GM12878 (cell line): ENCODE measurements around the gene CCBE1. TPM values are rescaled to one million over a fixed set of nuclear protein-coding genes. Genes with fewer than 3 reads are reported as not detected.

Experiments used
- ATAC-seq: fragments of 200-7000 bp; cut with Tn5 transposase; 3 replicates; pipeline ENCODE4 v1.9.1; 2020; ENCODE audit warnings: mild to moderate bottlenecking, moderate library complexity
- BruUV-seq: library from RNA; stranded (reverse); fragments of 400-500 nt; replicated peaks from 2 replicates; lab custom pipeline; 2021; lab: Mats Ljungman, UMichigan
- CTCF ChIA-PET: fragments of 300-600 bp; sonication (Branson Sonifier 250); formaldehyde crosslinking; extraction: SDS; loops from one replicate; lab custom pipeline; 2021; ENCODE audit warnings: inconsistent platforms; lab: Yijun Ruan, JAX
- POLR2A ChIA-PET: fragments of 350-600 bp; formaldehyde crosslinking; extraction: SDS; loops from one replicate; lab custom pipeline; 2021; ENCODE audit warnings: inconsistent platforms; lab: Charles Lee
- RAD21 ChIA-PET: fragments of 300-600 bp; sonication (Branson Sonifier 250); formaldehyde crosslinking; loops from one replicate; lab custom pipeline; 2023; ENCODE audit warnings: antibody characterized with exemption; ENCODE audit not compliant: unreplicated experiment; lab: Charles Lee
- SMC1A ChIA-PET: fragments of 300-600 bp; sonication (Branson Sonifier 250); formaldehyde crosslinking; loops from one replicate; lab custom pipeline; 2023; ENCODE audit not compliant: unreplicated experiment, uncharacterized antibody; lab: Charles Lee
- DNase-seq: peaks from one replicate; pipeline ENCODE4 v3.0.0-alpha.2; 2011; ENCODE audit warnings: low read depth, low spot score
- FAIRE-seq: peaks from 3 replicates; lab custom pipeline; 2011; peaks lifted over from hg19 to GRCh38; lab: Jason Lieb, UNC
- H2AFZ ChIP-seq: 2 replicates; pipeline ENCODE4 v1.6.0; 2011; ENCODE audit warnings: low read depth, low read length, control low read depth; ENCODE audit not compliant: control insufficient read depth
- H3K27ac ChIP-seq: 2 replicates; pipeline ENCODE4 v1.5.1; 2011; ENCODE audit warnings: control low read depth; ENCODE audit not compliant: control insufficient read depth, insufficient read depth
- H3K27me3 ChIP-seq, 2 experiments: replicated peaks in 1 of 2; 2 replicates each; pipeline versions ENCODE4 v1.6.0 to v1.6.1; 2011; ENCODE audit warnings: low read length in 1 of 2; ENCODE audit not compliant: control insufficient read depth in 2 of 2, insufficient read depth in 2 of 2
- H3K36me3 ChIP-seq, 2 experiments: 2 replicates each; pipeline ENCODE4 v1.5.1; 2011; ENCODE audit warnings: low read length in 1 of 2; ENCODE audit not compliant: control insufficient read depth in 2 of 2, insufficient read depth in 2 of 2
- H3K4me1 ChIP-seq: 2 replicates; pipeline ENCODE4 v1.6.1; 2011; ENCODE audit warnings: mild to moderate bottlenecking, low read length, moderate library complexity, mixed read lengths; ENCODE audit not compliant: control insufficient read depth, insufficient read depth
- H3K4me2 ChIP-seq: 2 replicates; pipeline ENCODE4 v1.6.0; 2011; ENCODE audit warnings: control low read depth; ENCODE audit not compliant: control insufficient read depth, insufficient read depth
- H3K4me3 ChIP-seq: fragments of 200-600 bp; sonication (generic); 2 replicates; pipeline ENCODE4 v1.5.1; 2016
- H3K79me2 ChIP-seq: 2 replicates; pipeline ENCODE4 v1.6.0; 2011; ENCODE audit warnings: low read length; ENCODE audit not compliant: control insufficient read depth, insufficient read depth
- H3K9ac ChIP-seq: 2 replicates; pipeline ENCODE4 v1.8.0; 2011; ENCODE audit warnings: low read length, control low read depth, mixed read lengths; ENCODE audit not compliant: control insufficient read depth, insufficient read depth
- H3K9me3 ChIP-seq: replicated peaks from 3 replicates; pipeline ENCODE4 v1.5.1; 2011; ENCODE audit warnings: mild to moderate bottlenecking, low read length; ENCODE audit not compliant: control insufficient read depth, insufficient read depth
- H4K20me1 ChIP-seq: 2 replicates; pipeline ENCODE4 v1.6.0; 2011; ENCODE audit not compliant: control insufficient read depth, insufficient read depth
- ATF7 ChIP-seq: fragments of 450-650 bp; IDR thresholded peaks from 2 replicates; pipeline ENCODE4 v1.6.1; 2016; ENCODE audit warnings: low read depth, mild to moderate bottlenecking
- CBX5 ChIP-seq: sonication (generic); IDR thresholded peaks from 2 replicates; pipeline ENCODE4 v1.6.1; 2016; ENCODE audit warnings: low read depth, moderate library complexity, mild to moderate bottlenecking, inconsistent platforms
- DPF2 ChIP-seq: fragments of 450-650 bp; IDR thresholded peaks from 2 replicates; pipeline ENCODE4 v1.6.1; 2017; ENCODE audit warnings: mild to moderate bottlenecking
- EP300 ChIP-seq, 2 experiments: fragments of 150-350 bp in 1 of 2; IDR thresholded peaks; 2 replicates each; pipeline ENCODE4 v1.6.1; 2011 to 2012; ENCODE audit warnings: low read depth in 2 of 2, low read length in 2 of 2, borderline replicate concordance in 1 of 2, improper control_type of control experiment in 1 of 2, inconsistent platforms in 1 of 2; ENCODE audit not compliant: control insufficient read depth in 1 of 2
- FOXK2 ChIP-seq: fragments of 450-650 bp; IDR thresholded peaks from 2 replicates; pipeline ENCODE4 v1.6.1; 2017; ENCODE audit warnings: mild to moderate bottlenecking, moderate library complexity
- HCFC1 ChIP-seq: fragments of 150-350 bp; IDR thresholded peaks from 2 replicates; pipeline ENCODE4 v1.6.1; 2014; ENCODE audit warnings: low read length
- JUNB ChIP-seq: IDR thresholded peaks from 2 replicates; pipeline ENCODE4 v1.6.1; 2016; ENCODE audit warnings: antibody characterized with exemption, mild to moderate bottlenecking
- KDM1A ChIP-seq: fragments of 200-600 bp; sonication (generic); IDR thresholded peaks from 2 replicates; pipeline ENCODE4 v1.6.1; 2016; ENCODE audit warnings: borderline replicate concordance
- MYC ChIP-seq: IDR thresholded peaks from 2 replicates; pipeline ENCODE4 v1.6.1; 2011; ENCODE audit warnings: mild to moderate bottlenecking, low read length, moderate library complexity, inconsistent platforms; ENCODE audit not compliant: insufficient read depth, insufficient replicate concordance, insufficient read length, severe bottlenecking
- RCOR1 ChIP-seq: conservative IDR thresholded peaks from 2 replicates; pipeline ENCODE4 v1.6.1; 2012; ENCODE audit warnings: low read depth, low read length, improper control_type of control experiment
- SIN3A ChIP-seq: IDR thresholded peaks from 2 replicates; pipeline ENCODE4 v1.6.1; 2012; ENCODE audit warnings: low read depth, low read length, improper control_type of control experiment
- SP1 ChIP-seq: IDR thresholded peaks from one replicate; pipeline ENCODE4 v1.6.1; 2011; ENCODE audit warnings: low read depth, low read length
- TARDBP ChIP-seq: IDR thresholded peaks from 2 replicates; pipeline ENCODE4 v1.6.1; 2016; ENCODE audit warnings: borderline replicate concordance
- ZBTB11 ChIP-seq: fragments of 450-650 bp; formaldehyde crosslinking; IDR thresholded peaks from 2 replicates; pipeline ENCODE4 v1.5.0; 2022; ENCODE audit warnings: mild to moderate bottlenecking, missing genetic modification characterization
- ZNF217 ChIP-seq: fragments of 450-650 bp; IDR thresholded peaks from 2 replicates; pipeline ENCODE4 v1.6.1; 2017; ENCODE audit warnings: antibody characterized with exemption, mild to moderate bottlenecking
- WGBS: methylation state at CpG from one replicate; pipeline ENCODE4 v1.1.6; 2016; ENCODE audit warnings: low lambda C conversion rate; ENCODE audit not compliant: insufficient replicate concordance, insufficient coverage; ENCODE audit errors: missing lambda C conversion rate; 5-methylcytosine and 5-hydroxymethylcytosine counted together
- in situ Hi-C: fragments of 300-500 bp; cut with MboI; formaldehyde crosslinking; loops from 9 replicates; pipeline ENCODE4 v1.14.3; 2018; ENCODE audit warnings: mixed read lengths
- intact Hi-C: fragments of 100-400 bp; cut with micrococcal nuclease; formaldehyde crosslinking; loops from one replicate; pipeline ENCODE4 v1.14.2; 2022; ENCODE audit not compliant: unreplicated experiment
- polyA plus RNA-seq, 11 experiments: library from polyadenylated mRNA; depleted of rRNA in 4 of 11; unstranded in 6 of 11; stranded (reverse) in 5 of 11; fragments of >200 nt; fragmentation: Nextera tagmentation in 4 of 11; fragmentation: Illumina TruSeq in 1 of 11; extraction: Ambion mirVana in 4 of 11; extraction: Trizol in 1 of 11; gene quantifications; 1 replicate in 1 of 11; 2 replicates in 10 of 11; pipeline versions ENCODE4 v1.2.1 to v1.2.3, GENCODE V29; 2011 to 2016; ENCODE audit warnings: inconsistent platforms in 2 of 11, missing spikeins in 2 of 11, low read depth in 1 of 11
- total RNA-seq, 4 experiments: library from RNA; depleted of rRNA in 3 of 4; stranded (reverse); fragments of >200 nt in 3 of 4; fragmentation: Illumina TruSeq in 1 of 4; extraction: Trizol in 1 of 4; gene quantifications; 2 replicates each; pipeline versions ENCODE4 v1.2.1 to v1.2.3, GENCODE V29; 2013 to 2021
- TF ChIP-seq, protein P1 (sequence below): fragments of 450-650 bp; IDR thresholded peaks from 2 replicates; pipeline ENCODE4 v1.6.1; 2016; ENCODE audit warnings: mild to moderate bottlenecking
- TF ChIP-seq, protein P2 (sequence below): fragments of 450-650 bp; IDR thresholded peaks from 2 replicates; pipeline ENCODE4 v1.6.1; 2014; ENCODE audit warnings: mild to moderate bottlenecking
- TF ChIP-seq, protein P3 (sequence below): IDR thresholded peaks from 2 replicates; pipeline ENCODE4 v1.6.1; 2012; ENCODE audit warnings: low read depth, low read length, improper control_type of control experiment

CCBE1 gene
- total and polyA plus RNA-seq, 10 of the 15 experiments (the other 5 are each of a cell fraction or from before 2014, with no cell fraction given), result 0.03 to 0.49 (median 0.04) TPM; not detected in 7

- ChIA-PET SMC1A (no interaction called here), POLR2A (no interaction called here), RAD21 (no interaction called here), CTCF (no interaction called here)
- Histone ChIP-seq H3K79me2 (no peaks in the 10 kb centered on the region), H3K36me3 (no peaks in the 10 kb centered on the region), H2AFZ (no peak overlapping the region), H4K20me1 (no peaks in the 10 kb centered on the region), H3K4me1 (no peaks in the 10 kb centered on the region), H3K27ac (no peak overlapping the region), H3K9ac (no peak overlapping the region), H3K4me2 (no peak overlapping the region), H3K9me3 (no peaks in the 10 kb centered on the region; the same call in 2 of the 3 replicates), H3K27me3 (no peaks in the 10 kb centered on the region; a peak in 1 of 4 replicates), H3K4me3 (no peak overlapping the region)
- no peak for TF ChIP-seq SP1
- TF ChIP-seq KDM1A, result no peak
- TF ChIP-seq SIN3A, result no peak
- TF ChIP-seq TARDBP, result no peak
- no peak for TF ChIP-seq ATF7
- TF ChIP-seq, protein P1, sequence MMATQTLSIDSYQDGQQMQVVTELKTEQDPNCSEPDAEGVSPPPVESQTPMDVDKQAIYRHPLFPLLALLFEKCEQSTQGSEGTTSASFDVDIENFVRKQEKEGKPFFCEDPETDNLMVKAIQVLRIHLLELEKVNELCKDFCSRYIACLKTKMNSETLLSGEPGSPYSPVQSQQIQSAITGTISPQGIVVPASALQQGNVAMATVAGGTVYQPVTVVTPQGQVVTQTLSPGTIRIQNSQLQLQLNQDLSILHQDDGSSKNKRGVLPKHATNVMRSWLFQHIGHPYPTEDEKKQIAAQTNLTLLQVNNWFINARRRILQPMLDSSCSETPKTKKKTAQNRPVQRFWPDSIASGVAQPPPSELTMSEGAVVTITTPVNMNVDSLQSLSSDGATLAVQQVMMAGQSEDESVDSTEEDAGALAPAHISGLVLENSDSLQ, result no peak
- TF ChIP-seq, protein P2, sequence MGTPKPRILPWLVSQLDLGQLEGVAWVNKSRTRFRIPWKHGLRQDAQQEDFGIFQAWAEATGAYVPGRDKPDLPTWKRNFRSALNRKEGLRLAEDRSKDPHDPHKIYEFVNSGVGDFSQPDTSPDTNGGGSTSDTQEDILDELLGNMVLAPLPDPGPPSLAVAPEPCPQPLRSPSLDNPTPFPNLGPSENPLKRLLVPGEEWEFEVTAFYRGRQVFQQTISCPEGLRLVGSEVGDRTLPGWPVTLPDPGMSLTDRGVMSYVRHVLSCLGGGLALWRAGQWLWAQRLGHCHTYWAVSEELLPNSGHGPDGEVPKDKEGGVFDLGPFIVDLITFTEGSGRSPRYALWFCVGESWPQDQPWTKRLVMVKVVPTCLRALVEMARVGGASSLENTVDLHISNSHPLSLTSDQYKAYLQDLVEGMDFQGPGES, result no peak
- TF ChIP-seq EP300 (IDR thresholded peaks at IDR 0.05; ENCODE audit: borderline replicate concordance in 1 of 2, control insufficient read depth in 1 of 2, low read depth in 2 of 2, low read length in 2 of 2), result no peak
- TF ChIP-seq HCFC1, result no peak
- TF ChIP-seq CBX5, result no peak
- TF ChIP-seq JUNB, result no peak
- no peak for TF ChIP-seq RCOR1
- TF ChIP-seq ZBTB11 (CRISPR knock-in tag), result no peak
- no peak for TF ChIP-seq FOXK2
- TF ChIP-seq MYC, result no peak
- TF ChIP-seq, protein P3, sequence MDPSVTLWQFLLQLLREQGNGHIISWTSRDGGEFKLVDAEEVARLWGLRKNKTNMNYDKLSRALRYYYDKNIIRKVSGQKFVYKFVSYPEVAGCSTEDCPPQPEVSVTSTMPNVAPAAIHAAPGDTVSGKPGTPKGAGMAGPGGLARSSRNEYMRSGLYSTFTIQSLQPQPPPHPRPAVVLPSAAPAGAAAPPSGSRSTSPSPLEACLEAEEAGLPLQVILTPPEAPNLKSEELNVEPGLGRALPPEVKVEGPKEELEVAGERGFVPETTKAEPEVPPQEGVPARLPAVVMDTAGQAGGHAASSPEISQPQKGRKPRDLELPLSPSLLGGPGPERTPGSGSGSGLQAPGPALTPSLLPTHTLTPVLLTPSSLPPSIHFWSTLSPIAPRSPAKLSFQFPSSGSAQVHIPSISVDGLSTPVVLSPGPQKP, result no peak
- no peak for TF ChIP-seq ZNF217
- no peak for TF ChIP-seq DPF2
- no peak for ATAC-seq
- BruUV-seq, result no TSS peak
- no peak for DNase-seq
- in situ Hi-C loops (no loop called here), intact Hi-C loops (no loop called here)
- 38% methylated on average over 7 of the region's 7 CpGs for WGBS
- FAIRE-seq, result no peak
These were observed 117.7 kb downstream of the CCBE1 start for GRCh38 chr18:59579509-59579908.
